Upper lobe of right lung (tissue), 1 donor: ENCODE measurements around the gene NT5C2. TPM values are rescaled to one million over a fixed set of nuclear protein-coding genes. Genes with fewer than 3 reads are reported as not detected.

Source experiments
- ATAC-seq: fragments of 200-7000 bp; cut with Tn5 transposase; one replicate; pipeline ENCODE4 v1.9.1; 2020; ENCODE audit warnings: mild to moderate bottlenecking, moderate library complexity
- DNase-seq: peaks from one replicate; pipeline ENCODE4 v3.0.0-alpha.2; 2020
- H3K27ac ChIP-seq: fragments of 200-600 bp; one replicate; pipeline ENCODE4 v1.8.0; 2022
- H3K27me3 ChIP-seq: fragments of 200-600 bp; one replicate; pipeline ENCODE4 v1.8.0; 2022; ENCODE audit warnings: mild to moderate bottlenecking
- H3K36me3 ChIP-seq: fragments of 200-600 bp; one replicate; pipeline ENCODE4 v1.8.0; 2022
- H3K4me1 ChIP-seq: fragments of 200-600 bp; one replicate; pipeline ENCODE4 v1.8.0; 2022
- H3K4me3 ChIP-seq: fragments of 200-600 bp; one replicate; pipeline ENCODE4 v1.8.0; 2022; ENCODE audit warnings: mild to moderate bottlenecking
- H3K9me3 ChIP-seq: fragments of 200-600 bp; one replicate; pipeline ENCODE4 v1.8.0; 2022
- CTCF ChIP-seq: fragments of 200-600 bp; IDR thresholded peaks from one replicate; pipeline ENCODE4 v1.8.0; 2022; ENCODE audit warnings: antibody characterized with exemption
- intact Hi-C: fragments of 100-400 bp; cut with DNase I; formaldehyde crosslinking; loops from one replicate; pipeline ENCODE4 v1.11.0; 2022
- total RNA-seq: library from RNA; stranded (reverse); fragmentation: NEBNext Ultra II Directional; extraction: Animal tissue kit (Norgen Biotek cat#: 25700); gene quantifications from one replicate; pipeline ENCODE4 v1.2.1, GENCODE V29; 2021
- donor health status: DM: no; HTN: yes; CAD: no; lungs with severe emphysema.

The NT5C2 gene
- total RNA-seq, 1 donor from 2014 or later, result 92.7 TPM

- Histone ChIP-seq H3K36me3 (no peaks in the 10 kb centered on the region), H3K4me1 (peaks cover 24% of the 10 kb centered on the region), H3K27me3 (no peaks in the 10 kb centered on the region), H3K4me3 (no peak overlapping the region), H3K9me3 (no peaks in the 10 kb centered on the region), H3K27ac (no peak overlapping the region)
- DNase-seq, result no peak
- intact Hi-C loops, result no loop called here
- no peak for ATAC-seq
- no peak for TF ChIP-seq CTCF
Observed at GRCh38 chr10:103117247-103117646, 75.8 kb downstream of the NT5C2 start.

- TF ChIP-seq CTCF, result no peak
- no peaks in the 10 kb centered on the region for H3K27me3 ChIP-seq
- DNase-seq (no peak), ATAC-seq (no peak)
- no peak overlapping the region for H3K27ac ChIP-seq
- H3K4me1 ChIP-seq, result peaks cover 27% of the 10 kb centered on the region
- no peaks in the 10 kb centered on the region for H3K36me3 ChIP-seq
- no peak overlapping the region for H3K4me3 ChIP-seq
- H3K9me3 ChIP-seq, result no peaks in the 10 kb centered on the region
- intact Hi-C loops, result no loop called here
Observed at GRCh38 chr10:103114876-103115275, 78.2 kb downstream of the NT5C2 start.

- ATAC-seq, result no peak
- Histone ChIP-seq H3K27ac (peak overlapping the region; percentile 28), H3K4me3 (no peak overlapping the region), H3K27me3 (no peaks in the 10 kb centered on the region), H3K4me1 (peaks cover 27% of the 10 kb centered on the region), H3K36me3 (no peaks in the 10 kb centered on the region), H3K9me3 (no peaks in the 10 kb centered on the region)
- TF ChIP-seq CTCF, result no peak
- intact Hi-C loops, result no loop called here
- no peak for DNase-seq
Observed at GRCh38 chr10:103111918-103112877, 80.9 kb downstream of the NT5C2 start.

DNA sequence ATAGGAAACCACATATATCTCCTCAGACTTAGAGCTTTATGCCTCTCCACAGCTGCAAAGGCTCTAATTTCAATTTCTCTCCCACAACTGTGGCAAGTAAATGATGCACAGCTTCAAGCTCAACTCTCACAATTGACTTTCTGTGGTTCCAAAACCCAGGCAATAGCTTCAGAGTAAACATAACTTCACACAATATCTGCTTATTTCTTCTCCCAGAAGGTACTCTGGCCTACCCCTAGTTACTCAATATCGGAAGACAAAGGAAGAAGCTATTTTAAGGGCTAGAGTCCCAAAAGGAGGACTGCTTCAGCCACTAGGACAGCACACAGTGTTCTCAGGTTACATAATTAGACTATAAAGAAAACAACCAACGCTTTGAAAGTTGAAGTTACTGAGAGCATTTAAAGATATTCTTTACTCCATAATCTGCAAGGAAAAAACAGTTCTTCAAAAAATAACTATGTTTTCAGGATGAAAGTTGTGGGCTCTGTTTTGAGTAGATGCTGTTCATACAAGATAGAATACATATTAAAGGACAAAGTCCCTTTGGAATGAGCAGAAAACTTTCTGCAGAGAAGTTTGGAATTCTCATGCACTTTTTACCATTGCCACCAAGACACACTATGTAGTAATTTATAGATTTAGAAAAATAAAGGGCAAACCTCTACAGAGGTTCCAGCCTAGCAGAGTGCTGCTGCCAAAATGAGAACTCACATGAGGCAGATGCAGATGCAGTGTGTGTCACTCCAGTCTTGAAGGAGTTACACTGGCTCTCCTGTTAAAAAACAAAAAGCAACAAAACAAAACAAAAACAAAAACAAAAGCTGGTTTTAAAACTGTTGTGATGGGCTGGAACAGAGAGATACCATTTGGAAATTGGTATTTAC, 81.8 kb downstream of the NT5C2 start:
- Histone ChIP-seq H3K36me3 (peaks cover 2% of the 10 kb centered on the region), H3K4me3 (no peak overlapping the region), H3K27me3 (no peaks in the 10 kb centered on the region), H3K9me3 (no peaks in the 10 kb centered on the region), H3K4me1 (peaks cover 27% of the 10 kb centered on the region), H3K27ac (peak overlapping the region; percentile 28)
- intact Hi-C loops, result no loop called here
- no peak for TF ChIP-seq CTCF
- DNase-seq, result no peak
- ATAC-seq, result peak; percentile 76

- ATAC-seq (no peak), DNase-seq (no peak)
- Histone ChIP-seq H3K27ac (peak overlapping the region; percentile 28), H3K4me3 (no peak overlapping the region), H3K36me3 (peaks cover 11% of the 10 kb centered on the region), H3K4me1 (peaks cover 27% of the 10 kb centered on the region), H3K27me3 (no peaks in the 10 kb centered on the region), H3K9me3 (no peaks in the 10 kb centered on the region)
- intact Hi-C loops, result no loop called here
- no peak for TF ChIP-seq CTCF
Observed at GRCh38 chr10:103110407-103110806, 82.7 kb downstream of the NT5C2 start.
